Gastrocnemius medialis (tissue), 4 donors: ENCODE results near the gene MRM3.

ENCODE experiments used
- POLR2A ChIP-seq, 2 donors: fragments of 450-650 bp; IDR thresholded peaks; one replicate each; pipeline ENCODE4 v1.6.1; 2017; ENCODE audit warnings: antibody characterized with exemption in 2 of 2, mild to moderate bottlenecking in 2 of 2, moderate library complexity in 2 of 2
- TF ChIP-seq, protein P1 (sequence below), 5 experiments: fragments of 450-650 bp in 3 of 5; fragments of 200-600 bp in 2 of 5; sonication (generic) in 2 of 5; IDR thresholded peaks in 4 of 5; conservative IDR thresholded peaks in 1 of 5; 1 replicate in 4 of 5; 2 replicates in 1 of 5; pipeline ENCODE4 v1.5.1; 2016 to 2019; ENCODE audit warnings: antibody characterized with exemption in 5 of 5, mild to moderate bottlenecking in 3 of 5, moderate library complexity in 3 of 5

DNA sequence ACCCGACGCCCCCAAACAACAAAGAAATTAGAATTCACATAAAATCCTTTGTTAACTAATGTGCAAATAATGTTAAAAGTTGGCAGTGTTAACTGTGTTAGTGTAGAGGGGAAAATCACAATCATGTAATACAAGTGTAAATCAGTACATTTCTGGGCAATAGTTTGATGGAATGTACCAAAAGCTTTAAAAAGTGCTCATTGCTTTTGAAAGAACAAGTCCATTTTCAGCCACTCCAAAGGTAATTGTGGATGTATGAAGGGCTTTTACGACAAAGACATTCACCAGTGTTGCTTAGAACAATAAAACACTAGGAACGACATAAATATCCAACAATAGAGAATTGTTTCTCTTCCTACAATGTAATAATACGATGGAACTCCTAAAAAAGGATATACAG is 9.1 kb upstream of the MRM3 start:
- no peak for TF ChIP-seq POLR2A (IDR thresholded peaks at IDR 0.05)
- TF ChIP-seq, protein P1, sequence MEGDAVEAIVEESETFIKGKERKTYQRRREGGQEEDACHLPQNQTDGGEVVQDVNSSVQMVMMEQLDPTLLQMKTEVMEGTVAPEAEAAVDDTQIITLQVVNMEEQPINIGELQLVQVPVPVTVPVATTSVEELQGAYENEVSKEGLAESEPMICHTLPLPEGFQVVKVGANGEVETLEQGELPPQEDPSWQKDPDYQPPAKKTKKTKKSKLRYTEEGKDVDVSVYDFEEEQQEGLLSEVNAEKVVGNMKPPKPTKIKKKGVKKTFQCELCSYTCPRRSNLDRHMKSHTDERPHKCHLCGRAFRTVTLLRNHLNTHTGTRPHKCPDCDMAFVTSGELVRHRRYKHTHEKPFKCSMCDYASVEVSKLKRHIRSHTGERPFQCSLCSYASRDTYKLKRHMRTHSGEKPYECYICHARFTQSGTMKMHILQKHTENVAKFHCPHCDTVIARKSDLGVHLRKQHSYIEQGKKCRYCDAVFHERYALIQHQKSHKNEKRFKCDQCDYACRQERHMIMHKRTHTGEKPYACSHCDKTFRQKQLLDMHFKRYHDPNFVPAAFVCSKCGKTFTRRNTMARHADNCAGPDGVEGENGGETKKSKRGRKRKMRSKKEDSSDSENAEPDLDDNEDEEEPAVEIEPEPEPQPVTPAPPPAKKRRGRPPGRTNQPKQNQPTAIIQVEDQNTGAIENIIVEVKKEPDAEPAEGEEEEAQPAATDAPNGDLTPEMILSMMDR (IDR thresholded peaks at IDR 0.05 in 4 of 5, conservative IDR thresholded peaks at IDR 0.05 in 1 of 5), result no peak
